SK-N-SH (cell line): Measurements from ENCODE around the gene CDH13.

Experiments
- CHD2 ChIP-seq: fragments of 150-350 bp; IDR thresholded peaks from 2 replicates; pipeline ENCODE4 v1.6.1; 2018; ENCODE audit warnings: low read length; ENCODE audit not compliant: partially characterized antibody
- EP300 ChIP-seq, 2 experiments: IDR thresholded peaks; 2 replicates each; pipeline versions ENCODE4 v1.4.0 to v1.6.1; 2012; ENCODE audit warnings: borderline replicate concordance in 1 of 2, low read depth in 1 of 2, low read length in 1 of 2
- EZH2phosphoT487 ChIP-seq: fragments of 200-600 bp; sonication (generic); IDR thresholded peaks from 2 replicates; pipeline ENCODE4 v1.6.1; 2017; ENCODE audit warnings: low read depth, mixed run types, mild to moderate bottlenecking, antibody characterized with exemption, moderate library complexity, borderline replicate concordance
- FOXJ3 ChIP-seq: sonication (generic); formaldehyde crosslinking; IDR thresholded peaks from 2 replicates; pipeline ENCODE4 v1.5.1; 2020; ENCODE audit warnings: mild to moderate bottlenecking, missing genetic modification reagents
- JUND ChIP-seq: IDR thresholded peaks from 2 replicates; pipeline ENCODE4 v1.4.0; 2012
- NFIC ChIP-seq: IDR thresholded peaks from 2 replicates; pipeline ENCODE4 v1.4.0; 2012; ENCODE audit warnings: borderline replicate concordance
- NRF1 ChIP-seq: IDR thresholded peaks from 2 replicates; pipeline ENCODE4 v1.6.1; 2012; ENCODE audit warnings: low read depth, mild to moderate bottlenecking, low read length
- POLR2AphosphoS5 ChIP-seq: IDR thresholded peaks from 2 replicates; pipeline ENCODE4 v1.6.1; 2012; ENCODE audit warnings: low read depth, low read length
- REST ChIP-seq: IDR thresholded peaks from 2 replicates; pipeline ENCODE4 v1.6.1; 2012; ENCODE audit warnings: mild to moderate bottlenecking, low read depth, low read length, moderate library complexity
- RFX5 ChIP-seq: IDR thresholded peaks from 2 replicates; pipeline ENCODE4 v1.6.1; 2012; ENCODE audit warnings: mild to moderate bottlenecking, improper control_type of control experiment, low read length
- TF ChIP-seq, protein P1 (sequence below): fragments of 200-600 bp; sonication (generic); IDR thresholded peaks from 2 replicates; pipeline ENCODE4 v1.6.1; 2017; ENCODE audit warnings: antibody characterized with exemption, mild to moderate bottlenecking, moderate library complexity
- TF ChIP-seq, protein P2 (sequence below): fragments of 150-350 bp; IDR thresholded peaks from 2 replicates; pipeline ENCODE4 v1.6.1; 2017; ENCODE audit warnings: antibody characterized with exemption, low read length, low read depth, borderline replicate concordance

DNA sequence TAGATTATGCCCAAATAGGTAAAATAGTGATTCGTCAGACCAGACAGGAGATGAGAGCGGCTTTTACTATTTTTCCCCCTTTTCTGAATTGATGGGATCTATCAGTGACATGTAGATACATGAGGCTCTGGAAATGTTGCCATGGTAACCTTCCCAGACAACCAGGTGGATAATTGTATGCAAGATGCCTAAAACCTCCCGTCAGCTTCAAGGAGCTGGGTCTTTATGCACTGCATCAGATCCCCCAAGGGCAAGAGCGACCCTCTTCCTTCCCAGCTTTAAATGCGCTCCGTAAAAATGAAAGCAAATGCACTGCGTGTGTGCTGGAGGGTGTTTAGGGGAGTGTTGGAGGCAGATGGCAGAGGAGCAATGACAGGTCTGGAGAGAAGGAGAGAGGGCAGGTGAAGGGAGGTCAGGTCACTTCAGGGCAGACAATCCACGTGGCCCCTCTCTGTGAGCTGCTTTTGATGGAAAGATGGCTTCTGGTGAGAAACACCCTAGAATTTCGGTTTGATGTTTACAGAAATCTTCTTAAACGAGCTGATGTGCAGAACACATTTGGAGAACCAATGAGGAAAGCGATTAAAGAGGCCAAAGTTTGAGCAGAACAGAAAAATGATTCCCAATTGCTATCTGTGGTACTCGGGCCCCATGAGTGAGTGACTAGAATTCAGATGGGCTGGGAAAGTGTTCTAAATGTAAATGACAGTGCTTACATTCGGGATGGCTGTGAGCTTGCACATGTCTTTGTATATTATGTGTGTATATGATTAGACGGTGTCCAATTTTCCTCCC, 719.3 kb downstream of the CDH13 start:
- TF ChIP-seq RFX5, result no peak
- no peak for TF ChIP-seq NRF1
- TF ChIP-seq, protein P1, sequence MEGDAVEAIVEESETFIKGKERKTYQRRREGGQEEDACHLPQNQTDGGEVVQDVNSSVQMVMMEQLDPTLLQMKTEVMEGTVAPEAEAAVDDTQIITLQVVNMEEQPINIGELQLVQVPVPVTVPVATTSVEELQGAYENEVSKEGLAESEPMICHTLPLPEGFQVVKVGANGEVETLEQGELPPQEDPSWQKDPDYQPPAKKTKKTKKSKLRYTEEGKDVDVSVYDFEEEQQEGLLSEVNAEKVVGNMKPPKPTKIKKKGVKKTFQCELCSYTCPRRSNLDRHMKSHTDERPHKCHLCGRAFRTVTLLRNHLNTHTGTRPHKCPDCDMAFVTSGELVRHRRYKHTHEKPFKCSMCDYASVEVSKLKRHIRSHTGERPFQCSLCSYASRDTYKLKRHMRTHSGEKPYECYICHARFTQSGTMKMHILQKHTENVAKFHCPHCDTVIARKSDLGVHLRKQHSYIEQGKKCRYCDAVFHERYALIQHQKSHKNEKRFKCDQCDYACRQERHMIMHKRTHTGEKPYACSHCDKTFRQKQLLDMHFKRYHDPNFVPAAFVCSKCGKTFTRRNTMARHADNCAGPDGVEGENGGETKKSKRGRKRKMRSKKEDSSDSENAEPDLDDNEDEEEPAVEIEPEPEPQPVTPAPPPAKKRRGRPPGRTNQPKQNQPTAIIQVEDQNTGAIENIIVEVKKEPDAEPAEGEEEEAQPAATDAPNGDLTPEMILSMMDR, result no peak
- no peak for TF ChIP-seq POLR2AphosphoS5
- TF ChIP-seq CHD2, result no peak
- TF ChIP-seq, protein P2, sequence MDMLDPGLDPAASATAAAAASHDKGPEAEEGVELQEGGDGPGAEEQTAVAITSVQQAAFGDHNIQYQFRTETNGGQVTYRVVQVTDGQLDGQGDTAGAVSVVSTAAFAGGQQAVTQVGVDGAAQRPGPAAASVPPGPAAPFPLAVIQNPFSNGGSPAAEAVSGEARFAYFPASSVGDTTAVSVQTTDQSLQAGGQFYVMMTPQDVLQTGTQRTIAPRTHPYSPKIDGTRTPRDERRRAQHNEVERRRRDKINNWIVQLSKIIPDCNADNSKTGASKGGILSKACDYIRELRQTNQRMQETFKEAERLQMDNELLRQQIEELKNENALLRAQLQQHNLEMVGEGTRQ, result no peak
- TF ChIP-seq NFIC, result no peak
- no peak for TF ChIP-seq REST
- TF ChIP-seq JUND, result no peak
- no peak for TF ChIP-seq EZH2phosphoT487
- TF ChIP-seq FOXJ3 (CRISPR knock-in tag), result no peak
- no peak for TF ChIP-seq EP300 (IDR thresholded peaks at IDR 0.05; ENCODE audit: borderline replicate concordance in 1 of 2, low read depth in 1 of 2, low read length in 1 of 2)
